GM19240 (cell line): ENCODE data around the gene CFAP58.

Experiments used
- DNase-seq: peaks from one replicate; pipeline ENCODE4 v3.0.0; 2011; ENCODE audit warnings: low spot score; ENCODE audit not compliant: insufficient read length

CFAP58 gene

DNA sequence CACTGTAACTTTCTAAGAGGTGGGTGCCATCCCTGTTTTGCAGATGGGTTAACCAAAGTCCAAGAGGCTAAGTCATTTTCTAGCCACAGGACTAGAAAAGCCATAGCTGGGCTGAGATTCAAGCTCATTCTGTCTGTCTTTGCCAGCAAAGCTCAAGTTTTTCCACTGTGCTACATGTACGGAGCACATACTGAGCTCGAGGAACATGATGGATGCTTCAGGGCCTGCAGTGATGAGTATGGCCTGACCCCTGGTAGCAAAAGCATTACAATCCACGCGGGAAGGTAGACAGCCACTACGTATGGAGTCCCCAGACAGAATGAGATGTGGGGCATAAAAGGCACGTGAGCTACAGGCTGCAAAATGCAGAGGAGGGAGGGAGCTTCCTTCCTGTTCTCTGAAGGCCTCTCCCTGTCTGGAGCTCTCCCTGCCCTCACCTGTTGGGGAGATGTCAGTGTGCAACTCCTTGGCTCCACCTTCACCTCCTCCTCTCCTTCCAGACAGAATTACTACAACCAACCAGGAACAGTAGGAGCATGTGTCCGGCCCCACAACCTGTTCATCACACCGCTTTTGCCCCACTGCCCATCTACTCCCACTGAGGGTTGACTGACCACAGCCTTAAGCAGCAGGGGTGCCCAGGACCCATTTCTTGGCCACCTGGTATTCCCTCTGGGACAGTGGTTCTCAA is 31.8 kb upstream of the CFAP58 start:
- no peak for DNase-seq

DNA sequence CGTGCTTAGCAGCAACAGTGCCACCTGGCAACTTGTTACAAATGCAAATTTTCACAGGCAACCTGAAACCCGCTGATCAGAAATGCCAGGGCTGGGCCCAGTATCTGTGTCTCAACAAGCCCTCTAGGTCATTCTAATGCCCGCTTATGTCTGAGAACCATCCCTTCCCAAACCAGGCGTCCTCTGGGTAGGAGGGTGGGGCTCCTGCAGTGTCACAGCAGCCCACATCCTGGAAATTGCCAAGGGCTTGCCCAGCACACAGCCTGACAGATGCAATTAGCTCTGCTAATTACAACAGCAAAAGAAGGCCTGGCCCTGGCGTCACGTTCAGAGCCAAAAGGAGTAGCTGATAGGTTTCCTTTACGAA is 31.2 kb upstream of the CFAP58 start:
- DNase-seq = no peak

DNA sequence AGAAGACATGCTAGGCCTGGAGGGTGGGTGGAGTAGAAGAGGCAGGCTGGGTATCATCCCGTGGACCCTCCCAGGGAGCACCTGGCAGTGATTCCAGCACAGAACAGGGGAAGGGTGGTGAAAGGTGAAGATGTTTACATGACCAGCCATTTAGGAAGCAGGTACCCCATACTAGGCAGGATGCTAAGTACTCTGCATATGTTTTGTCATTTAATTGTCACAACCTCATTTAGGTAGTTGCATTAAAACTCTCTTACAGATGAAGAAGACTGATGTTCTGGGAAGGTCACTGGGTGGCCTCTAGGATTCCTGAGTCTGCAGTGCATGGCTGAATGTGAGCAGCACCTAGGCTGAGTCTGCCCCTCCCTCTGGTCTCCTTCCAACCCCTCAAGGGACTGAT is 30.5 kb upstream of the CFAP58 start:
- DNase-seq = no peak

DNA sequence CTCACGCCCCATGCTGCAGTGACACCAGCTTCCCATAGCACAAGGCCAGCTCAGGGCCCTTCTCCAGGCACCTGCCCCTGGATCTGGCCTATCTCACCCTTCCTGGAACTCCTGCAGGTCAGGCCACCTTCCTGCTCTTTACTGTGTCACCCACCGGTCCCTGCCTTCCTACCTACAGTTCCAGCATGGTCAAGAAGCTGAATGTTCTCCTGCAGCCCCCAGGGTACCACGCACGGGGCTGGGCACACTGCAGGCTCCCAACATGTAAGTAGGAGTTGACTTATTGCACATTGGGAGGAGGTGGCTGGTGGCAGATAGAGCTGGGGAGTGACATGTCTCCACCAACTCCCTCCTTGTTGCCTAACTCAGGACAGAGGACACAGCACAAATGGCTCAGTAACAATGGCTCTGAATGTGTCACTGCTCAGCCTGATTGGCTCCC is 29.9 kb upstream of the CFAP58 start:
- no peak for DNase-seq

DNA sequence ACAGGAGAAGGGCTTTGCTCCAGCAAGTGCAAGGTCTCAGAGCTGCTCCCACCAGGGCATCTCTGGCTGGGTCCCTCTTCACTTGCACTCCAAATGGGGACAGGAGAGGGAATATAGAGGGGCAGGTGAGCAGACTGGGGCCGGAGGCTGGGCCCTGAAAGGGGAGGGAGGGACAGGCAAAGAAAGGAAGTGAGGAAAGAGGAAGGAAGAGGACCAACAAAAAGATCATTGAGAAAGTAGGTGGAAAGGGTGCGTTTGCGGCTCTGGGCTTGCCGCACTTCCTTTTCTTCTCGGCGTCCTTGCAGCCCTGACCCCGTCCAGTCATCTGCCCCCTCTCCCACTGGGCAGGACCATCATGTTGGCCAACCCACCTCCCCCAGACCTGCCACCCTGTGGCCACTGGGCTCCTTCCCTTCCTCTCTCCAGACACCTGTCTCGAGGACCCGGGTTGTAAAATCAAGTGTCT is 29.4 kb upstream of the CFAP58 start:
- no peak for DNase-seq

DNA sequence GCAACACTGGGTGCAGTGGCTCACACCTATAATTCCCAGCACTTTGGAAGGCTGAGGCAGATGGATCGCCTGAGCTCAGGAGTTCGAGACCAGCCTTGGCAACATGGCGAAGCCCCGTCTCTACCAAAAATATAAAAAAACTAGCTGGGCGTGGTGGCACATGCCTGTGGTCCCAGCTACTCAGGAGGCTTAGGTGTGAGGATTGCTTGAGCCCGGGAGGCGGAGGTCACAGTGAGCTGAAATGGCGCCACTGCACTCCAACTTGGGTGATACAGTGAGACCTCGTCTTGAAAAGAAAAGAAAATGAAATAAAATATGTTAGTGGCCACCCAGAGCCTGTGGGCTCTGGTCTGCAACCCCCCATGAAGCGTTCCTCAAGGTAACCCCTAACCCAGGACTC is 28.7 kb upstream of the CFAP58 start:
- no peak for DNase-seq

DNA sequence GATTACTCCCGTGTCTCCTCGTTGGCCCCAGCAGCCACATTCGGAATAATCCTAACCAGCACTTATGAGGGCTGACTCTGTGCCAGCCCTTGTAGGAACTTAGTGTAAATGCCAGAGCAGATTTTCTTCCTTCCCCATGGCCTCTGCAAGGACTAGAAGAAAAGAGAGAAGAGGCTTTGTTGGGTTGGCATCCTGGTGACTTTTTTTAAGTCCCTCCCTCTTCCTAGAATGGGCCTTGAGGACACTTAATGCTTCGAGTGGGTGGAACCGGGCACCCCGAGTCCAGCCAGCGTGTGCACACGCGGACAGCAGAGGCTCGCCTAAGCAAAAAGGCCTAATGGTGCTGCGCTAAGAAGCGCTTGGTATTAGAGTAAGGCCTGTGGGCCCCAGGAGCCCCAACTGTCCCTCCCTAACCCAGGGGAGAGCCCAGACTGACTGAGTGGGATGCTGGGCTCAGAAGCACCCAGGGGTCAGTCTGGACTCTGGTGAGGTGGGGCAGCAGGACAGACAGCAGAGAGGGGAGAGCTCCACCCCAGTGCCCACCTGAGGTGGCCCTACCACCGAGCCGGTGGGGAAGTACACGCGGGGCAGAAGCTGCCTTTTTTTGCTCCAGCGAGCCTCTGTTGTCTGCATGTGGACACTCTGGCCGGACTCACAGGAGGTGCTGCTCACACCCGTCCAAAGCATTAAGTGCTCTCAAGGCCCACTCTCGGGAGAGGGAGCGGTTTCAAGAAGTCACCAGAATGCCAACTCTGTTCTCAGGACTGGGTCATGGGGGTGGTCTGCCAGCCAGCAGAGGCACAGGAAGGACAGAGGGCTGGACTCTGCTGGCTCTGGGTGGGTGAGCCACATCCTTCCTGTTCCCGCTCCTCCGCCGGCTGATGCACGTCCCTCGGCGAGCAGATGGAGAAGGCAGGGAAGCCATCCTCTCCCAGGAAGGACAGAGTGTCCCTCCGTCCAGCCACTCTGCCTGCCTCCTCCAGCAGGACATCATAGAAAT is 27.9 kb upstream of the CFAP58 start:
- no peak for DNase-seq

DNA sequence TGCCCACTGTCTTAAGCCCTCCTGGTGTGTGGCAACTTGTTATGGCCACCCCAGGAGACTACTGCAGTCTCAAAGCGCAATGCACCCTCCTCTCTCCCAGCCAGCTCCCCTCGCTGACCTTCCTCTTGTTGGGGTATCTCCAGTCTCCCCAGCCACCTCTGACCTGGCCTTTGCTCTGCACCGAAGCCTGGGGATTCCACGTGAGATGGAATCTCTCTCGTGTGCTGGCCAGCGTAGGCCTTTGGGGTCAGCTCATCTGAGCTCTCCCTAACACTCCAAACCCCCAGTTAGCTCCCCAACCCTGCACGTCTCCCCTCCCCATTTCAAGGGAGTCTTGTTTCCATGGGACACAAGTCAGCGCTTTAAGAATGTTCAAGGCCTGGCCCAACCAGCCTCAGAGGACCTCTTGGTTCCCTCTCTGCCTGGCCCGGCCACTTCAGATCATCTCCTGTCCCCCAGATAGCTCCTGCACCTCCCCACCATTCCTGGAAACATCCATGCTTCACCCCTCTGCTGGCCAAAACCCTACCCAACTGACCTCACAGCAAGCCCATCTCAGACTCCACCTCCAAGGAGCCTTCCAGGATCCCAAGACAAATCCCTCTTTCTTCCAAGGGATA is 26.5 kb upstream of the CFAP58 start:
- no peak for DNase-seq

DNA sequence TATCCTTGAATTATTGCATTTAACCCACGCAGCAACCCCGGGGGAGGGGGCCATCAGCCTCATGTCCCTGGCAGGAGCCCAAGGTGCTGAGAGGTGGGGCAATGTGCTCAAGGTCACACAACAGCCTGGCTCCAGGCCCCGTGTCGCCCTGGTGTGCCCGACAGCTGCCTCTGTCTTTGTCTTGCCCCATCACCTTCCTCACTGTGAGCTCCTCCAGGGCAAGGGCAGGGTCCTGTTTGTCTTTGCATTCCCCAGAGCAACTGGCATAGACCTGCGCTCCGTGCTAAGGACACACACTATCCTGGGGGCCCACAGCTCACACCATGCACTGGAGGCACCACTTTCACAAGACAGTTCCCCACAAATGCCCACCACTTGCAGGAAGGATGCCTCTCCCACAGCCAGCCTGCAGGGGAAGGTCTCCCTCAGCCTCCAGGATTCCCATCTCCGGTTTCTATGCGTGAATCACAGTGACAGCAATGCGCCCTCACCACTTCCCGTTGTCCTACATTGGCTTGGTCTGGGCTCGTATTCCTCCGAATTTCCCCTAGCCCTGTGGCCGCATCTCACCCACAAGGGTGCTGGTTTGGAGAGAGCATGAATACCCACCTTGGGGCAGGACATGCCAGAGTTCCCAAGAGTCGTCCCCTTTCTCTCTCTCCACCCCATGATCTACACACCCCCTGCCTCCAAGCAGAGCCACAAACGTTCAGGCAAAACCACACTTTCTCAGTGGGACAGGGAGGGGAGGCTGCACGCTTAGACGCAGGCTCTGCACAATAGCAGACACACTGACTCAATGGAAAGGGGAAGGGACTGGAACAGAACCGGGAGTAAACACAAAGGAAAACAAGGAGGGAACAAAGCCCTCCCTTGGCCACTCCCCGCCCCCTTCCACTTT is 25.6 kb upstream of the CFAP58 start:
- DNase-seq = no peak

DNA sequence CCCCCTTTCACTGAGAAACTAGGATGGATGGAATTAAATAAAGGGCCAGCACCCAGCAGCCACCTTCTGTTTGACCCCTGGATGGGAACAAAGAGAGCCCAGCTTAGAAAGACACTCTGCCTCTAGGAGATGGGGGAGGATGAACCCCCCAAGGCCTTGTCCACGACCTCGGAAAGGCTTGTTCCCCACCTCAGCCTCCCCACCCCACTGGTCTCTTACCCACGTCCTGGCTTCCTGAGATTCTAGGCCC is 25.1 kb upstream of the CFAP58 start:
- no peak for DNase-seq

DNA sequence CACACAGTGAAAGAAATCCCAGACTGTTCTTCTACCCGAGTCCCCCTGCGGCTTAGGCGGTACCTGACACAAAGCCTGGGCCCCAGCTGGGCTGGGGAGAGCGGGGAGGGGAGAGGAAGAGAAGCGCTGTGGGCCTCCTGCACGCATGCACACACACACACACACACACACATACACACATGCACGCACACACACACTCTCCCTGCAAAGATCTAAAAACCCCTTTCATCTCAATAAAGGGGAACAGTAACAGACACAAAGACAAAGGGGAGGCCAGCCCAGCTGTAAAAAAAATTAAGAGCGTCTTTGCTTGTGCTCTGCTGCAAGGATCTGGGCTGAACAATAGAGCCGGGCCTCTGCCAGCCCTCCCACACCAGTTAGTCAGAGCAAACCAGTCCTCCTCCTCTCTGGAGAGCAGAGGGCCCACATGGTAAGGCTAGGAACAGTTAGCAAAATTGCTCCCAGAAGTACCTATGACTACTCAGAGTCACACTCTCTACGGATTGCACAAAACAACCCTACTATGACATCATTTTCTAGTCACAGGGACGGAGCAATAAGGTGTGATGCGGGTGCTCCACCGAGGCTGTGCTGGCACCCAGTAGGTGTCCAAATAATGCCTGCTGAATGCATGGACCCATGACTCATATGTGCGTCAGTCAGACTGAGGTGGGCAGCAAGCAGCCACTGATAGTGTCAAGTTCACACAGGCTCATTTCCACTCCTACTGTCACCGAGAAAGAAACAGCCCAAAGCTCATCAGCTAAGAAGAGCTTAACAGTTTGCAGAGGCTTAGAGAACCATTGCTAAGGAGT is 24.5 kb upstream of the CFAP58 start:
- DNase-seq = no peak

DNA sequence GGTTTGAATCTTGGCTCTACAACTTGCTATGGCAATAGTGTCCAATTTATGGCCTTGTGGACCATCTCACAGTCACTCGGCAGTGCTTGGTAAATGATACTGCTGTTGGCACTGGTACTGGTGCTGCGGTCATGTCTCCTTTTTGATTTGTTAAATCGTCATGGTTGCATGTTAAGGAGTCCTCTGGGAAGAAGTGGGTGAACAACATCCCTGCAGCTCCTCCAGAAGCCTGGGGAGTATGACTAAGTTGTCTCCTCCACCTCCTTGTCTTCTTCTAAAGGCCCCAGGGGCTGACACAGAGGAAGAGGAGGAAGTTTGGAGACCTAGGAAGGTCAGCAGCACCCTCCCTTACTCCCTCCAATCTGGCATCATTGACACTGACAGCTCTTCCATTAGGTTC is 23.9 kb upstream of the CFAP58 start:
- no peak for DNase-seq

DNA sequence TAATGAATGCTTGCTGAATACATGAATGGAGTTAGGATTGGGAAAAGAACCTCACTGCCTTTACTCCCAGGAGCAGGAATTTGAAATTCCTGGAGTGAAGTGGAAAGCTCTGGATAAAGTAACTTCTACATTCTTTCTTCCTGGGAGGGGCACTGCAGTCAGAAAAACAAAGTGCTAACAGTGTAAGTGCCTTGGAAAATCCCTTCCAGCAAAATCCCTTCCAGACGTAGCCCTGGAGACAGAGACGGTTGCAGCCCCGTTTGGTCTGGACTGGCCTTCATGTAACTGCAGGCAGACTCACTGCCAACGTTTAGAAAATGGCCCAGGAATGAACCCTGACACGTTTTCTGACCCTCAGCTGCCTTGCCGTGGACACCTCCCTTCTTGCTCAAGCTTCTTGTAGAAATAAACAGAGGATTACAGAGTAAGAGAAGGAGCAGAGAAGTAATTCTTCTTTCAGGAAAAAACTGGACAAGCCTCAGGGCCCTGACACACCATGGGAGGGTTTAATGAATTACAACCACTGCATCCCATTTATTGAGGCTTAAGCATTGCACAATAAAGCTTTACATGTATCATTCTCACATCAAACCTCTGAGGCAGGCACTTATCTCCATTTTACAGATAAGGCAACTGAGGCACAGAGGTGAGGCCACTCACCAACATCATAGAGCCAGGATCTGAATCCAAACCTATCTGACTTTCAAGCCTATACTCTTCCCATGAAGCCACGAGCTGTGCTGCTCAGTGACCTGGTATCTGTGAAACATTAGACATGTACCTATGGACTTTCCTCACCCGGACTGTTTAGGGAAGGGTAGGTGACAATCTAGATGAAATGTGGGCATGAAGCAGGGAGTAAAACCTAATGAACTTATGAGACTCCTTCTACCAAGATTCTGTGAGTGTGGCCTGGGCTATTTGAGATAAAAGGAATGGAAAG is 23.2 kb upstream of the CFAP58 start:
- no peak for DNase-seq

DNA sequence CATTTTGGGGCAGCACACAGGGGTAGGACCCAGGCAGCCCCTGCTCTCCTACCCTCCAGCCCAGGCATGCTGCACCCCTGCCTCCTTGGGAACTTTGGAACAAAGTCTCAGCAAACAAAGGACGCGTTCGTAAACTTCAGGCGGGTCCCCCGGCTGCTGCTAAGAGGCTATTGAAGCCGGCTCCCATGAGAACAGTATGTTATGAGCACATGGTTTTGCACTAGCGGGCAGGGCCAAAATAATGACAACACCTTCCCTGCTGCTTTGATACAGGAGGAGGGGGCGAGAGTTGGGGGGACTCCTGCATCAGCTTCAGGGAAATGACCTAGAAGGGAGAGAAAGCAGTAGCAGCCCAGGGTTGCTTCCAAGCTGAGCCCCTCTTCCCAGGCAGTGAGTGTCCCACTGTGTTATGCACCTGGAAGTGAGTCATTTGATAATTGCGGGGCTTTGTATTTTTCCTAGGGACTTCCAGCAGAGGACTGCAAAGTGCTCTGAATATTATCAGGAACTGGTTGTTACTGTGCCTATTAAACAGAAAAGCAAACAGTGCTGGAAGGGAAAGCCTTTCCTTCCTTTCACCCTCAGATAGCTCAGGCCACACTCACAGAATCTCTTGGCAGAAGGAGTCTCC is 22.3 kb upstream of the CFAP58 start:
- DNase-seq = no peak

DNA sequence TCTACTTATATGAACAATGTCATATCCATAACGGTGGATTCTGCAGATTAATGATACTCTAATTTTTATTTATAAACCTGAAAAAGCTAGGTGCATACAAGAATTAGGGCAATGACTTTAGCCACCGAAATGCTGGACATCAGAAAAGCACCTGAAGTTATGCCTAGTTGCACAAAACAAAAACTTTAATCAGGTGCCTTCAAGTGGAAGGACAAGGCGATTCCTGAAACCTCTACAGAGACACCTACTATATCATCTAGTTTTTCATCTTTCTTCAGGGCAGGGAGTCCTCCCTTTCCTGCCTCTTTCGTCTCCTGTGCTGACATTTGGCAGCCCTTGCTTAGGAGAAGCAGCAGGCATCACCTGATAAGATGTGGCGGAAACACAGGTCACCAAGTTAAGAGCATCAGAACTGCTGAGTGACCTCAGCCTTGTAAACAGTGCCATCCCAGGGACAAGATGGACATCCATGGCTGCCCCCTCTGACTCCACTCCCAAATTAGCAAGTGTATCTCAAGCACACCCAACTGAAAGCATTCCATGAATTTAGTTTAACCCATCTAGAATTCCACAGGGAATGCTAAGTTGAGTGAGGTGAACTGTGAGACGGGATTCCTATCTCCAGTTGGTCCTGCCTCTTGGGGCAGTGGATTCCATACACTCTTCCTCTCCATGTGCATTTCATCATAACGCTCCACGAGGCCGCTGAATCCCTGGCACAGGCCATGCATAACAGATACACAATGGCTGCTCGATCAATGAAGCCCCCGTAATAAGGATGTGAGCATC is 21.2 kb upstream of the CFAP58 start:
- DNase-seq = no peak

DNA sequence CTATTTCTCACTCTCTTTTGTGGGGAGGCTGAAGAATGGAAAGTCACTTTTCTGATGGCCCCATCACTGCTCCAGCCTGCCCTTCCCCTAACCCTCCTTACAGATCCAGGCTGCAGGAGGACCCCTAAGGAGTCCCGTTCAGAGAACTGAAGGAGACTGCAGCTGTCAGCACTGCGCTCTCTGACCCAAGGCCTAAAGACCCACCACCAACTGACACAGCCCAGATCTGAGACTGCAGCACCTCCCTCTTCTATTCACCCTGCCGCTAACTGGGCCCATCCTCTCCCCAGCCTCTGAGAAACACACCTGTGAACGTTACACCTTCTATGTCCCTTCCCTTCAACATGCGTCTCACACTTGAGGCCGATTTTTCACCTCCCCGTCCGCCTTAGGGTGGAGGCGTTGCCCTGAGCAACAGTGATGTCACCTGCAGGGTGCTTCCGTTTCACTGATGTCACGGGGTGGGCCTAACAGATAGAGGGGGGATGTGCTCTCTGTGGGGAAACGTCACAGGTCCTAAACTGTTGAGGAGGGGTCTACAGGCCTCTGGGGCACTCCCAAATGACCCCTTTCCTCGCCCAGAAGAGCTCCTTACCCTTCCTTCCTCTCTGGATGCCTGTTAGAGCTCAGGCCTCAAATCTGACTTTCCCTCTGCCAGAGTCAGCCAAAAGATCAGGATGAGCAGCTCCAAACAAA is 20.5 kb upstream of the CFAP58 start:
- no peak for DNase-seq

DNA sequence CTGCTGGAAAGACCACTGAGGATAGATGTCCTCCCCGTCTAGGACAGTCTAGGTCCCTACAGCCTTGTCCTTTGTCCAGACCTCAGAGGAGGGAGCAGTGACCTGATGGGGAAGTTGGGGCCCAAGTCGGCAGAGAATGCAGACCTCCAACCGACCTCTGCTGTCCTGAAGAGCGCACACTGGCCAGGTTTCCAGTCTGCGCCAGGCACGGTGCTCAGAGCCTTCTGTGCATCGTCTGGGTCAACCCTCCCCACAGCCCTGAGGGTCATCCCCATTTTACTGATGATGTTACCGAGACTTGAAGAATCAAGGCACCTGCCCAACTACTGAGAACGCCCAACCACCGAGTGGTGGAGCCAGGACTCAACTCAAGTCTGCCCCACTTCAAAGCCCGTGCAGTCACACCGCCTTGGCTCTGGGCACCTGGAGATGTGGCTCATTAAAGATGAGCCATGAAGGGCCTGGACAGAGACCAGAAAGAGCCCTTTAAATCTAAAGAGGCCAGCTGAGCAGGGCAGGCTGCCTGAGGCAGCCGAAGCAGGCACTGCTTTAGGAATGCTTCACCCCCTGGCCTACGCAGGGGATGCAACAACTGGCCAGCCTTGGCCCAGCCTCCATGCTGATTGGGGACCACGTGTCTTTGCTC is 19.8 kb upstream of the CFAP58 start:
- no peak for DNase-seq
